Subcutaneous abdominal adipose tissue (tissue), 5 donors: ENCODE data around the gene GABRA5.

Experiments
- H3K27ac ChIP-seq: one replicate; pipeline ENCODE4 v1.7.0; 2013; ENCODE audit warnings: low read depth, mild to moderate bottlenecking, inconsistent platforms, low read length, moderate library complexity
- H3K27me3 ChIP-seq, 5 donors: one replicate each; pipeline ENCODE4 v1.7.0; 2013; ENCODE audit warnings: low read length in 5 of 5, inconsistent platforms in 1 of 5; ENCODE audit not compliant: control insufficient read depth in 5 of 5, insufficient read depth in 4 of 5
- H3K36me3 ChIP-seq, 5 donors: one replicate each; pipeline ENCODE4 v1.7.0; 2013; ENCODE audit warnings: low read length in 5 of 5; ENCODE audit not compliant: control insufficient read depth in 5 of 5, insufficient read depth in 5 of 5
- H3K4me1 ChIP-seq, 5 donors: one replicate each; pipeline ENCODE4 v1.7.0; 2013; ENCODE audit warnings: low read length in 5 of 5, mild to moderate bottlenecking in 3 of 5, moderate library complexity in 1 of 5; ENCODE audit not compliant: control insufficient read depth in 5 of 5, insufficient read depth in 5 of 5
- H3K4me3 ChIP-seq, 5 donors: one replicate each; pipeline ENCODE4 v1.7.0; 2013; ENCODE audit warnings: low read length in 5 of 5, low read depth in 1 of 5
- H3K9ac ChIP-seq, 5 donors: one replicate each; pipeline ENCODE4 v1.7.0; 2013; ENCODE audit warnings: low read length in 5 of 5, mild to moderate bottlenecking in 4 of 5, moderate library complexity in 3 of 5
- H3K9me3 ChIP-seq, 5 donors: one replicate each; pipeline ENCODE4 v1.7.0; 2013; ENCODE audit warnings: low read length in 5 of 5; ENCODE audit not compliant: control insufficient read depth in 5 of 5
- donor health status: healthy.
- donor health status: healthy.
- donor health status: healthy.
- donor health status: healthy.
- donor health status: healthy.

Gene GABRA5

DNA sequence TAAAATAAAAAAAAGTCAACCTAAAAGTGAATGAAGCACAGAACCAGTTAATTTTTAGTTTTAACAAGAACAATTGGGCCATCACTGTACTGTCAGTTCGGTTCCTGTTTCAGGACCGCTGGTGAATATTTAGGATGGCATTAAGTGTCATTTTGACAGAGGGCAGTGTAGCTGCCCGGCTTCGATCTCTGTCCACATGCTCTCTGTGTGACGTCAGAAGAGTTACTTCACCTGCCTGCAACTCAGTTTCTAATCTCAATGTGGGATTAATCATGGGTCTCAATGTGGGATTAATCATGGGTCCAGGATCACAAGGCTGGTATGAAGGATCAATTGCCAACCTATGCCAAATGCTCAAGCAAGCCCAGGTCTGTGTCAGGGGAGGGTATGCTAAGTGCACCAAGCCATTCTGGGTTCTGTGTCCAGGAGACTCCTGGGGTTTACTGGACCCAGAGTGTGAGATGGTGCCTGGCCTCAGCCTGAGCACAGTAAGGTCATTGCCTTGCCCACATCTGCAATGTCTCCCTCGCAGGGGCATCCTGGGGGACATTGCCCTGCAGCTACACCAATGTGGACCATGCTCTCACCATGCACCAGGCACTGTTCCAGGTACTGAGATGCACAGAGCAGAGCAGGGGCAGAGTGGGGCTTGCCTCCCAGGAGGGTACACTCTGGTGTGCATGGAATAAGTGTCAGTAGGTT, 8.1 kb downstream of the GABRA5 start:
- no peak overlapping the region for H3K4me3 ChIP-seq

DNA sequence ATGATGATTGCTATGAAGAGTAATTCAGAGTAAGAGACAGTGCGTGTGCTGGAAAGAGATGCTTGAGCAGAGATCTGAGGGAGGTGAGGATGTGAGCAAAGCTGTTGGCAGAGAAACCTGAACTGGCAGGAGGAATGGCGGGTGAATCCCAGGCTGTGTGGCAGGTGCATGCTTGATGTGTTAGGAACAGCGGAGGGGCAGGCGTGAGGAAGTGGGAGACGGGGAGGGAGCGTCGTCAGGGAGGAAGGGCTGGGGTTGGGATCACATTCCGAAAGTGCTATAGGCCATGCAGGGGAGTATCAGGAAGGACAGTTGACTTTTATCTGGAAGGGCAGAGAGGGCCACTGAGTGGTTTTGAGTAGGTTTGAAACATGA, 8.6 kb downstream of the GABRA5 start:
- H3K4me3 ChIP-seq: no peak overlapping the region
- peaks cover 0 to 10% (median 5%) of the 10 kb centered on the region in 5 donors for H3K27me3 ChIP-seq
- no peaks in the 10 kb centered on the region for H3K9me3 ChIP-seq
- H3K4me1 ChIP-seq: no peaks in the 10 kb centered on the region
- no peak overlapping the region for H3K9ac ChIP-seq
- H3K36me3 ChIP-seq: no peaks in the 10 kb centered on the region
- no peak overlapping the region for H3K27ac ChIP-seq

More for the DNA sequence above, 8.1 kb downstream of the GABRA5 start:
- Histone ChIP-seq H3K4me1 (no peaks in the 10 kb centered on the region), H3K9ac (no peak overlapping the region), H3K9me3 (no peaks in the 10 kb centered on the region), H3K27me3 (peaks cover 0 to 13% (median 7%) of the 10 kb centered on the region in 5 donors), H3K27ac (no peak overlapping the region), H3K36me3 (no peaks in the 10 kb centered on the region)

DNA sequence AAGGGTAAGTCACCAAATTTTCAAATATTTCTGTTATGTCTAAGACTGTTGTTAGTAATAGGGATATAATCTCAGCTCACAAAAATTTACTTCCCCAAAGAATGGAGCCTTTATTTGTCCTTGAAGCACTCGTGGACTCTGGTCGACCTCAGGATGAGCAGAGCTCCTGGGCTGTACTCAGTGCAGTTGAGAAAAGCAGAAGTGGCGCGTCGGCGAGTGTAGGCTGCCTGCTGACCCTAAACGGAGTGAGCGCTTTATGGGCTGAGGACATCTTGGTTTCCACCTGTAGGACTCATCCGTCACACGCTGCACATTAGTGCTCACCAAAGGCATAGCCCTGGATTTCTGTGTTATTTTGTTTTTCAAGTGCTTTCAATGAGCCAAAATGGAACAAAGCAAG, 11.0 kb downstream of the GABRA5 start:
- Histone ChIP-seq H3K9ac (no peak overlapping the region), H3K9me3 (no peaks in the 10 kb centered on the region), H3K4me3 (no peak overlapping the region), H3K4me1 (no peaks in the 10 kb centered on the region), H3K36me3 (no peaks in the 10 kb centered on the region), H3K27ac (no peak overlapping the region), H3K27me3 (peaks cover 0 to 10% (median 4%) of the 10 kb centered on the region in 5 donors)

DNA sequence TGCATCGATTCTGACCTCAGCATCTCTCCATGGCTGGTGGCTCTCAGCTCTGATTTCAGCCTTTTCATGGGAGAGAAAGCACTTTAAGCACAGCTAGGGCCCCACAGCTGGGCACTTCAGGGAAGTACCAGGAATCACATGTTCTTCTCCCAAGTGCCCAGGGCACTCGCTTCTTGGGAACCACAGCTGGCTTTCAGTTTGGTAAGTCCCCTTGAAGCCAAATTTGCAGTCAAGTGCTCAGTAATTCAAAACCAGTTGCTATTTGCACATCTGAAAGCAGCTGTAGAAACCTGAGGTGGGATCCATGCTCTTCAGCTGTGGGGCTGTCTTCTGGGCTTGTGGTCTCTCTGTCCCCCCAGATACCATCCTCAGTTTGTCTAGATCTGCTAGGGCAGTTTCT, 12.8 kb downstream of the GABRA5 start:
- Histone ChIP-seq H3K36me3 (no peaks in the 10 kb centered on the region), H3K27me3 (peaks cover 0 to 10% (median 4%) of the 10 kb centered on the region in 5 donors), H3K4me1 (no peaks in the 10 kb centered on the region), H3K9me3 (no peaks in the 10 kb centered on the region), H3K9ac (no peak overlapping the region), H3K4me3 (no peak overlapping the region), H3K27ac (no peak overlapping the region)

DNA sequence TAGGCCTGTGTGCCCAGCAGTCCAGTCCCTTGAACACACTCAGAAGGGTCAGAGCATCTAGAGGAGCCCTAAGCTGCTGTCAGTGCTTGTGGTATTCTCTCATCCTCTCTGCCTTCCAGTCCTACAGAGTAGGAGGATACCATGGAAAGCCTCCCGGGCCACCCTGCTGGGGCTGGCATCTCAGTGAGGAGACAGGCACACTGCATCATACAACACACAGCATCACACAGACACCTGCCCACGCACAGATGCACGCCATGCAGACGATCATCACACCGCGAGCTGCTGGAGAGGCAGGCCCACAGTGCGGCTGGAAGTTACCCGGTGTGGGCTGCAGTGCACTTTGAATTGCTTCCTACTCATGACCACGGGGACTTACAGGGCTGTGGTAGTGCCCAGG, 15.2 kb downstream of the GABRA5 start:
- Histone ChIP-seq H3K27me3 (peaks cover 0 to 3% (median 0%) of the 10 kb centered on the region in 5 donors), H3K4me1 (no peaks in the 10 kb centered on the region), H3K9ac (no peak overlapping the region), H3K9me3 (no peaks in the 10 kb centered on the region), H3K4me3 (no peak overlapping the region), H3K36me3 (no peaks in the 10 kb centered on the region), H3K27ac (no peak overlapping the region)

DNA sequence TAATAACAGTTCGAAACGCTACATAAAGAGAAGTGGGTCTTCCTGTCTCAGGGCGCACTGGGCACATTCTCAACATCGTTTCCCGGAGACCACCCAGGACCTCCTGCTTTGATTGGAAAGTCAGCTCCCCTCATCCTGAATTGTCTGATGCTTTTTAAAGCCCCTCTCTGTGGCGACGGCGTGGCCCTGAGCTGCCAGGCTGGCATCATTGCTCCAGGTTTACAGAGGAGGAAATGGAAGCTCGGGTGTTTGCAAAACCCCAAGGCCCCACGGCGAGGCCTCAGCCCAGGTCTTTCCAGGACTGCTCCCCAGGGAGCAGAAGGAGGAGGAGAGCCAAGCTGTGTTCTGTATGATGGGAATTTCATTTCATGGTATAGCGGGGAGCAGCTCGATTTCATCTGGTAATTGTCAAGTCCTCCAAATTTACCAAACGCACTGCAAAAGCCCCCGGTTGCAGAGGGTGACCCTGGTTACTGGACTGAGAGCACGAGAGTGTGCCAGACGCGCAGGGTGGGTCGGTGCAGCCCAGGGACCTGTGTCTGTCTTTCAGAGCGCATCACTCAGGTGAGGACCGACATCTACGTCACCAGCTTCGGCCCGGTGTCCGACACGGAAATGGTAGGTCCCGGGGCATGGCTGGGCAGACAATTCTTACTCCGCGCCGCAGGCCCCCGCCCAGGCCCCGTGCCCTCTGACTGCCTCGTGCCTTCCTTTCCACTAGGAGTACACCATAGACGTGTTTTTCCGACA, 15.9 kb downstream of the GABRA5 start:
- H3K4me3 ChIP-seq: no peak overlapping the region
- H3K9me3 ChIP-seq: no peaks in the 10 kb centered on the region
- no peak overlapping the region for H3K9ac ChIP-seq
- H3K27me3 ChIP-seq: peaks cover 0 to 3% (median 0%) of the 10 kb centered on the region in 5 donors
- H3K36me3 ChIP-seq: no peaks in the 10 kb centered on the region
- no peak overlapping the region for H3K27ac ChIP-seq
- no peaks in the 10 kb centered on the region for H3K4me1 ChIP-seq

DNA sequence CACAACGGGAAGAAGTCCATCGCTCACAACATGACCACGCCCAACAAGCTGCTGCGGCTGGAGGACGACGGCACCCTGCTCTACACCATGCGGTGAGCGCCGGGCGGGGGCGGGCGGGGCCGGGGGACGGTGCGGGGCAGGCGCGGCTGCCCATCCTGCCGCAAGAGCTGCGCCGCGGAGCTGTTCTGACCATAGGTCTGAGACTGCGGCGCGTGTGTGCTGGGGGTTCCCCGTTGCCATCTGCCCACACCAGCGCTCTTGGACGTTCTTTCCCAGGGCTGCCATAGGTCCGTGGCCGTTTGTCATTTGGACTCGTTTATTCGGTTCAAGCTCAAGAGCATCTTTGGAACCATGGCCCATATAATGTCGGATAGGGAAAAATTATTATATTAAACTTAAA, 16.6 kb downstream of the GABRA5 start:
- no peak overlapping the region for H3K27ac ChIP-seq

DNA sequence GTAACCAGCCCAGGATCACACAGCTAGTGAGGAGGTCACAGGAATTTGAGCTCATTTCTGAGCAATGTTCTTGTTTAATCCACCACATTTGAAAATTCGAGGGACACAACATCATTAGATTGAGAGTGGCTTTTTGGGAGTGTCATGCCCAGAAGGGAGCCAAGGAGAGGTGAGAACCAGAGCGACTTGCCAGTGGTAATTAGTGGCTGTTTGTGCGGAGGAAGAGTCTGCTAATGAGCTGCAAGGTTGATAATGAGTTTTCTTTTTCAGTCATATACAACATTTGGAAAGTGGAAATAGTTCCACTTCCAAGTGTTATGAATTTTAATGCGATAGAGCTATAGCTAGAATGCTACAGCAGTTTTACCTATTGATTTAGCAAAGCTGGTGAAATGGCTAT, 19.7 kb downstream of the GABRA5 start:
- peaks cover 0 to 4% (median 3%) of the 10 kb centered on the region in 5 donors for H3K4me1 ChIP-seq
- H3K9ac ChIP-seq: no peak overlapping the region
- H3K9me3 ChIP-seq: no peaks in the 10 kb centered on the region
- no peak overlapping the region for H3K4me3 ChIP-seq
- no peak overlapping the region for H3K27ac ChIP-seq
- H3K27me3 ChIP-seq: peaks cover under 1 to 11% (median 8%) of the 10 kb centered on the region in 5 donors
- no peaks in the 10 kb centered on the region for H3K36me3 ChIP-seq

More for the DNA sequence above, 16.6 kb downstream of the GABRA5 start:
- Histone ChIP-seq H3K9me3 (no peaks in the 10 kb centered on the region), H3K9ac (no peak overlapping the region), H3K27me3 (peaks cover 0 to 4% (median under 1%) of the 10 kb centered on the region in 5 donors), H3K36me3 (no peaks in the 10 kb centered on the region), H3K4me3 (no peak overlapping the region), H3K4me1 (no peaks in the 10 kb centered on the region)

DNA sequence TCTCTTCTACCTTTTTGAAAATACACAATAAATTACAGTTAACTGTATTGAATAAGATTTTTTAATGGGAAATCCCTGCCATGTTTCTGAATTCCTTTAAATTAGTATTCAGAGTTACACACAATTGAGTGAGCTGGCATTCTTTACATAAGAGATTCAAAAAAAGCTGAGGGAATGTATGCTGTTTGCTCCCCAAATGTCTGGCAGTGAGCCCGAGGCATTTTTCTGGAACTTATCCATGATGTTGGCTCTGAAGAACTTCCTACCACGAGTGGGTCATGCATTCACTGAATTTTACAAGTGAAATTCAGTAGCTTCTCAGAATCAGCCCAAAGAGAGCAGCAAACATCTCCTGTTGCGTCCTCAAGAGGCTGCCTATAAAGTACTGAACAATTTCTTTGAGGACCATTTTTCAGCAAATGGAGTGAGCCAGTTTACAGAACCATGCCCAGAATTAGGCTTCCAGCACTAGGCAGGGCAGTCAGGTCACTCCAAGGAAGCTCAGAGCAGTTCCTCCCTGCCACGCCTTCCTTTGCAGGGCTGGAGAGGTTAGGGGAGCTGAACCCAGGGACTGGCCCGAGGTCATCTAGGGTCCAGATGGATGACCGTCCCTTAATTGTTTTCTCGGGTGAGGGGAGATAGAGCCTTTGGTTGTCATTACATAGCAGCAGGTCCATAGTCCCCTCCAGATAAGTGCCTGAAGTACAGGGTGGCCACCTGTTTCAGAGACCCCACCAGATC, 21.2 kb downstream of the GABRA5 start:
- Histone ChIP-seq H3K36me3 (peaks cover 0 to 2% (median 0%) of the 10 kb centered on the region in 5 donors), H3K27me3 (peaks cover 8 to 18% (median 15%) of the 10 kb centered on the region in 5 donors), H3K9ac (no peak overlapping the region), H3K27ac (no peak overlapping the region), H3K9me3 (no peaks in the 10 kb centered on the region), H3K4me3 (no peak overlapping the region), H3K4me1 (peaks cover 0 to 12% (median 10%) of the 10 kb centered on the region in 5 donors)

DNA sequence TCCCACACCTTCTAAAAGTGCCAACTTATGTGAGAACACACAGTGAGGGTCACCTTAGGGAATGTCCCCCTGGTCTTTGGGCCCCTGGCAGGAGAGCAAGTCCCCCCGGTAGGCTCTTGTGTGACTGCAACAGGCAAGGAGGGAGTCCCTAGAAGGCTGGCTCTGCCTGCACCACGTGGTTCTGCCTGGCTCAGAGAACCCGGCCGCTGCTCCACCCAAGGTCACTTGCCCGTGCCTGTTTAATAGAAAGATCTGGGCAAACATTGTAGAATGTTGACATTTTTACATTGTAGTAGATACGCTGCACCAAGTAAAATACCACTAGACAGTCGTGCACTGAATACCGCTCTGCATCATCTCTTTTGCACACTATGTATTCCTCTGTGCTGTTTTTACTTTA, 21.9 kb downstream of the GABRA5 start:
- Histone ChIP-seq H3K9me3 (no peaks in the 10 kb centered on the region), H3K27ac (no peak overlapping the region), H3K9ac (no peak overlapping the region), H3K4me3 (no peak overlapping the region), H3K36me3 (peaks cover 0 to 2% (median 0%) of the 10 kb centered on the region in 5 donors), H3K27me3 (peaks cover 9 to 18% (median 16%) of the 10 kb centered on the region in 5 donors), H3K4me1 (peaks cover 0 to 12% (median 10%) of the 10 kb centered on the region in 5 donors)
